H1 (cell line): ENCODE measurements around the gene ITFG2. TPM values are rescaled to one million over a fixed set of nuclear protein-coding genes. Genes with fewer than 3 reads are reported as not detected.

Experiments used
- ATF3 ChIP-seq: IDR thresholded peaks from 2 replicates; pipeline ENCODE4 v1.6.1; 2011; ENCODE audit warnings: low read depth, mild to moderate bottlenecking, low read length; ENCODE audit not compliant: insufficient read depth
- JUN ChIP-seq: IDR thresholded peaks from 2 replicates; pipeline ENCODE4 v1.6.1; 2011; ENCODE audit warnings: low read depth, mild to moderate bottlenecking, improper control_type of control experiment, low read length
- TAF1 ChIP-seq: IDR thresholded peaks from 2 replicates; pipeline ENCODE4 v1.6.1; 2011; ENCODE audit warnings: mild to moderate bottlenecking, low read depth, low read length
- polyA plus RNA-seq, 7 experiments: library from polyadenylated mRNA; depleted of rRNA in 3 of 7; stranded (reverse) in 5 of 7; unstranded in 2 of 7; fragments of >200 nt in 5 of 7; fragments of 200-250 nt in 2 of 7; gene quantifications; 1 replicate in 5 of 7; 2 replicates in 1 of 7; 4 replicates in 1 of 7; pipeline versions ENCODE4 v1.2.1 to v1.2.3, GENCODE V29; 2011 to 2013; ENCODE audit warnings: missing spikeins in 2 of 7, mixed read lengths in 2 of 7
- total RNA-seq: library from RNA; stranded (reverse); fragmentation: NEBNext Ultra II Directional; extraction: Animal tissue kit (Norgen Biotek cat#: 25700); gene quantifications from 2 replicates; pipeline ENCODE4 v1.2.1, GENCODE V29; 2021

The ITFG2 gene
- total and polyA plus RNA-seq, 2 of the 8 experiments (the other 6 are each of a cell fraction or from before 2014, with no cell fraction given), result 15.0 to 22.9 TPM

- TF ChIP-seq JUN (no peak), TAF1 (no peak), ATF3 (no peak)
Measured at GRCh38 chr12:2800046-2800570, 12.4 kb upstream of the ITFG2 start (continued).
